Muscle of leg (tissue), 11 donors: Measurements from ENCODE around the gene HCN4. TPM values are rescaled to one million over a fixed set of nuclear protein-coding genes. Genes with fewer than 3 reads are reported as not detected.

Experiments used
- DNase-seq: peaks from one replicate; pipeline ENCODE4 v3.0.0; 2013
- H3K27ac ChIP-seq: one replicate; pipeline ENCODE4 v1.5.1; 2013; ENCODE audit warnings: mild to moderate bottlenecking, low read length, control low read depth
- H3K27me3 ChIP-seq: one replicate; pipeline ENCODE4 v1.6.1; 2013; ENCODE audit warnings: low read length; ENCODE audit not compliant: control insufficient read depth, insufficient read depth
- H3K36me3 ChIP-seq: one replicate; pipeline ENCODE4 v1.6.1; 2013; ENCODE audit warnings: low read length; ENCODE audit not compliant: control insufficient read depth, insufficient read depth
- H3K4me1 ChIP-seq: one replicate; pipeline ENCODE4 v1.6.1; 2013; ENCODE audit warnings: low read length; ENCODE audit not compliant: control insufficient read depth, insufficient read depth
- H3K4me3 ChIP-seq: one replicate; pipeline ENCODE4 v1.5.1; 2013; ENCODE audit warnings: low read length, control low read depth
- H3K9me3 ChIP-seq: replicated peaks from 2 replicates; pipeline ENCODE4 v1.6.1; 2013; ENCODE audit warnings: low read depth, low read length; ENCODE audit not compliant: control insufficient read depth
- WGBS: methylation state at CpG from one replicate; pipeline ENCODE4 v1.1.5; 2013; ENCODE audit warnings: missing lambda C conversion rate; ENCODE audit not compliant: insufficient coverage; 5-methylcytosine and 5-hydroxymethylcytosine counted together
- polyA plus RNA-seq, 8 donors: library from polyadenylated mRNA; unstranded; fragments of 120-200 nt; gene quantifications; one replicate each; pipeline versions ENCODE4 v1.2.1 to v1.2.3, GENCODE V29; 2013; ENCODE audit warnings: inconsistent platforms in 1 of 8, low replicate concordance in 1 of 8; ENCODE audit not compliant: insufficient read length in 8 of 8, insufficient read depth in 1 of 8
- total RNA-seq: library from RNA; stranded (reverse); fragments of 120-200 nt; gene quantifications from one replicate; pipeline ENCODE4 v1.2.4, GENCODE V29; 2013

Gene HCN4
- total and polyA plus RNA-seq, 9 donors = not detected

GRCh38 chr15:73353734-73354133 lies 15.0 kb downstream of the HCN4 start:
- Histone ChIP-seq H3K4me3 (no peak overlapping the region), H3K9me3 (no peaks in the 10 kb centered on the region), H3K4me1 (no peaks in the 10 kb centered on the region), H3K27ac (no peak overlapping the region), H3K36me3 (no peaks in the 10 kb centered on the region), H3K27me3 (peaks cover 20% of the 10 kb centered on the region)
- 0% methylated on average over 1 of the region's 3 CpGs for WGBS
- no peak for DNase-seq

GRCh38 chr15:73352082-73352481 lies 16.7 kb downstream of the HCN4 start:
- Histone ChIP-seq H3K4me1 (no peaks in the 10 kb centered on the region), H3K27ac (no peak overlapping the region), H3K9me3 (no peaks in the 10 kb centered on the region), H3K27me3 (peaks cover 17% of the 10 kb centered on the region), H3K4me3 (no peak overlapping the region), H3K36me3 (no peaks in the 10 kb centered on the region)
- no peak for DNase-seq
- WGBS = 84% methylated on average over 7 of the region's 10 CpGs

DNA sequence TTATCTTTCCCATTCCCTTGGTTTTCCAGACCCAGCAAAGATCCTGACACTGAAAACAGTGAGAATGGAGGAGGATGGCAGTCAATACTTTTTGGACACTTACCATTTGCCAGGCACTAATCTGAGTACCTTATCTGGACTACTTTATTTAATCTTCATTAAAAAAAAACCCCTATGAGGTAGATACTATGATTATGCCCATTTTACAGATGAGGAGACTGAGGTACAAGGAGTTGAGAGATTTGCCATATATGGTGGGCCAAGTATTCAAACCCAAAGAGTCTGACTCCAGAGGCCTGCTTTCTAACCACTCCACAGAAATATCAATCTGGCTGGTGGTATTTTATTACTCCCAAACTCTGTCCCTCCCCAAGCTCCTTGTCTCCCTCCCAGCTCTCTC lies 19.6 kb downstream of the HCN4 start:
- Histone ChIP-seq H3K4me1 (no peaks in the 10 kb centered on the region), H3K36me3 (no peaks in the 10 kb centered on the region), H3K9me3 (no peaks in the 10 kb centered on the region)

DNA sequence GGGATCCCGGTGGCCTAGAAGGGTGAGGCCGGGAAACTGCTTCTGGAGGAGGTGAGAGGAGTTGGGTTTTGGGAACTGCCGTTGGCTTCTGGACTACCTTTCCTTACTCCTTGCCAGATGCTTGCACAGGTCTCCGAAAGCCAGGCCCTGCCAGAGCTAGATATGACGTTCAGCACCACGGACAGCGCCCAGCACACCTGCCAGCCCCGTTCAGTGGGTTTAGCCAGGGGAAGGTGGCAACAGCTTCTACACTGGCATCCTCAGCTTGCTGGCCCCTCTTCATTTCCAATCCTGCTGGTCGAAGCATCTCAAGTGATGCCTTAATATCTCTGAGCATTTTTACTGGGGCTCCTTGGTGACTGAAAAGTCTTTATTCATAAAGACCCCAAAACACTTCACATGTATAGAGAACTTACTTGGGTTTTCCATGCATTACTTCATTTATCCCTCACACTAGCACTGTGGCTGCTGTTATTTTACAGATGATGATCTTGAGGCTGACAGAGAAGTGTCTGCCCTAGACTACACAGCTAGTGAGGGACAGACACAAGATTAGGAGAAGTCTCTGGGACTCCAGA lies 21.9 kb downstream of the HCN4 start:
- Histone ChIP-seq H3K9me3 (no peaks in the 10 kb centered on the region), H3K4me1 (no peaks in the 10 kb centered on the region), H3K27ac (no peak overlapping the region), H3K4me3 (no peak overlapping the region), H3K36me3 (no peaks in the 10 kb centered on the region), H3K27me3 (peaks cover 8% of the 10 kb centered on the region)
- DNase-seq = peak; percentile 53
- WGBS = 22% methylated on average over 7 of the region's 9 CpGs

More for the DNA sequence above, 19.6 kb downstream of the HCN4 start:
- no peak for DNase-seq
- peaks cover 8% of the 10 kb centered on the region for H3K27me3 ChIP-seq
- no peak overlapping the region for H3K4me3 ChIP-seq
- no peak overlapping the region for H3K27ac ChIP-seq

- Histone ChIP-seq H3K9me3 (no peaks in the 10 kb centered on the region), H3K36me3 (no peaks in the 10 kb centered on the region), H3K27ac (no peak overlapping the region), H3K27me3 (peaks cover 8% of the 10 kb centered on the region), H3K4me3 (no peak overlapping the region), H3K4me1 (no peaks in the 10 kb centered on the region)
- 100% methylated on average over 1 of the region's 7 CpGs for WGBS
- no peak for DNase-seq
Measured at GRCh38 chr15:73345658-73346057, 23.1 kb downstream of the HCN4 start.

DNA sequence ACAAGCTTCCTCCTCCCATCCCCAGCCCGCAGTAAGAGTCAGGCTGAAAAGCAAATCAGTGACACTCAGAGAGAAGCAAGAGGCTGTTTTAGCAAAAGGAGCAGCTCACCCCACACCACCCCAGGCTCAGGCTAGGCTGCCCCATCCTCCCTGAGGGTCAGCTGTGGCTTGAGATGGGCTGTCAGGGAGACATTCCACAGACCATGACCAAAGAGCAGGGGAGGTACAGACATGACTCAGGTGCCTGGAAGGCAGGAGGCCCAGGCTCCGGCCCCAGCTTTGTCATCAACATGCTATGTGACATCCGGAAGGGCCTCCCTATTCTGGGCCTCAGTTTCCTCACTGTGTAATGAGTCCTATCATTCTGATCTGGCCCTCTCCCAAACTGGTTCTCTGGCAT lies 24.7 kb downstream of the HCN4 start:
- H3K27ac ChIP-seq = no peak overlapping the region
- no peaks in the 10 kb centered on the region for H3K4me1 ChIP-seq
- no peaks in the 10 kb centered on the region for H3K9me3 ChIP-seq
- no peak overlapping the region for H3K4me3 ChIP-seq
- WGBS = 75% methylated on average over 1 of the region's 3 CpGs
- no peaks in the 10 kb centered on the region for H3K36me3 ChIP-seq
- no peak for DNase-seq
- H3K27me3 ChIP-seq = peaks cover 7% of the 10 kb centered on the region

- Histone ChIP-seq H3K27me3 (peaks cover 5% of the 10 kb centered on the region), H3K36me3 (no peaks in the 10 kb centered on the region), H3K27ac (no peak overlapping the region), H3K9me3 (no peaks in the 10 kb centered on the region), H3K4me3 (no peak overlapping the region), H3K4me1 (no peaks in the 10 kb centered on the region)
- DNase-seq = peak; percentile 20
- WGBS = 58% methylated on average over 8 of the region's 14 CpGs
Measured at GRCh38 chr15:73341886-73342600, 26.7 kb downstream of the HCN4 start.

DNA sequence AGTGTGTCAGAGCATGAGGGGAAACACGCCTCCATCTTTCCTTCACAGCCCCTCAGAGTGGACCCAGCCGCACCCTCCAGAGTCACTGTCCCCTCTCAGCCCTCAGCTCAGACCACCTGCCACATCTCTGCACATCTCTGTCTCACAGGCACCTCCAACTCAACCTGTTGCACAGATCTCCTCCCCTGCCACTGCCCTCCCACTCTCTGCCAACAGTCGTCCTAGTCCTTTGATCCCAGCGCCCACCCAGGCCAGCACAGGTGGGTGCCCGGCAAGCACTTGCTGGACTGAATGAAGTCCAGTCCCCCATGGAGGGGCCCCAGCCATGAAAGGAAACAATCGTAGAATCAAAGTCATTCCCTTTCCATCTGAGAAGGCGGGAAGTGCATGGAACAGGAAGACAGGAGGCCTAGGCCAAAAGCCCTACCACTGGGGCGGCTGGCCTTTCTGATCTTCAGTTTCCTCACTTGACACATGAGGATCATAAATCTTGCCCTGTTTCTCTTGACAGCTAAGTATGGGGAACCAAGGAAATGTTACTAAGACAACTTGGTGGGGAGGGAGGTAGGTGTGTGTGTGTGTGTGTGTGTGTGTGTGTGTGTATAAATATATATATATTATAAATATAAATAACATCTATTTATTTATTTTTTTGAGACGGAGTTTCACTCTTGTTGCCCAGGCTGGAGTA lies 28.1 kb downstream of the HCN4 start:
- H3K36me3 ChIP-seq = no peaks in the 10 kb centered on the region
- DNase-seq = no peak
- no peaks in the 10 kb centered on the region for H3K4me1 ChIP-seq
- WGBS = 61% methylated on average over 6 of the region's 9 CpGs
- peaks cover 2% of the 10 kb centered on the region for H3K27me3 ChIP-seq
- no peaks in the 10 kb centered on the region for H3K9me3 ChIP-seq
- H3K4me3 ChIP-seq = no peak overlapping the region
- no peak overlapping the region for H3K27ac ChIP-seq

DNA sequence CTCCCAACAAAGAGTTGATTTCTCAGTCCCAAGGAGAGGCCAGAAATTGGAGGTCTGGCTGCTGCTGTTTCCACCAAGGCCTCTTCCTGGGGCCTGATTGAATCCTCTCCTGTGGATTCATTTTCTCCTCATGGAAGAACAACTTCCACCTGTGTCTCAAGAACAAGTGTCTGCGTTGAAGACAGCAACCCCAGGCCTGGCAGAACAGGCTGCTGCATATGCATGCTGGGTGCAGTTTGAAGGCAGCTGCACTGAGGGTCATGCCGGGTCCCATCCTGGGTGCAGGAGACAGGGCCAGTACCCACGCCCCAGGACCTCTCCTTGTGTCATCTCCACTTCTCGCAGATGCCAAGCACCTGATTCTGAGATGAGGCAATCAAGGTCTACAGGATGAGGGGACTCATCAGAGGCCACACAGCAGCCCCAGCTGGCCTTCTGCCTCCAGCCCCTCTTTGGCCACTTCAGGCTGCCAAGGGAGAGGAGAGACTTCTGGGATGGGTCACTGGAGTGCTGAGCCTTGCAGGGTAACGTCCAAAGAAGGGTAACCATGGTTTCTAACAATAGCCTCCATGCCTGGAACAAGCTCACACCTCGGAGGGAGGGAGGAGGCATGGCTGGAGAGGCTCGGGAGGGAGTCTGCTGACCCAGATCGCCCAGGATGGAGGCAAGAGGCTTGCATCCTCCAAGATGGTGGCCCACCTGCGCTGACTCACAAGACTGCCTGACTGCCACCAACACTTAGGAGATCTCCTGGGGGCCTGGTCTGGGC lies 30.0 kb downstream of the HCN4 start:
- Histone ChIP-seq H3K4me1 (no peaks in the 10 kb centered on the region), H3K9me3 (no peaks in the 10 kb centered on the region), H3K27me3 (peaks cover 2% of the 10 kb centered on the region), H3K4me3 (no peak overlapping the region), H3K36me3 (no peaks in the 10 kb centered on the region), H3K27ac (no peak overlapping the region)
- 66% methylated on average over 4 of the region's 9 CpGs for WGBS
- no peak for DNase-seq

DNA sequence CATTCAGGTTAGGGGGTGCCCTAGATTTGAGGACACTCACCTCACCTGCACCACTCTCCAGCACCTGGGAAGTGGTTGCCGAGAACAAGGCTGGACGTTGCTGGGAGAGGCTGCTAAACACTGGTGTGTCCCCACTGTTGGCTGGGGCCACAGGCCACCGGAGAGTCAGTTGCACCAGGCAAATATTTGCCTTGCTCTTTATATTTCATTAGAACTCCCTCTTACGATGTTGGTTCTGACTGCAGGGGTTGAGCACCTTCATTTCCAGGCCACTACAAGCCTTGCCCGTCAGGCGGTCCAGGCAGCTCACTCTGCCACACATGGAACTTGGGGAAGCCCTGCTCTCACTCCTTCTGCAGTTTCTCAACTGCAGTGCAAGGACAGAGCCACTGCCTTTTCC lies 30.7 kb downstream of the HCN4 start:
- Histone ChIP-seq H3K9me3 (no peaks in the 10 kb centered on the region), H3K4me3 (no peak overlapping the region), H3K36me3 (no peaks in the 10 kb centered on the region), H3K27me3 (peaks cover 2% of the 10 kb centered on the region), H3K27ac (no peak overlapping the region), H3K4me1 (no peaks in the 10 kb centered on the region)
- WGBS = 71% methylated on average over 6 of the region's 6 CpGs
- DNase-seq = no peak
